ENCODE results near the gene TP53AIP1. TPM values are rescaled to one million over a fixed set of nuclear protein-coding genes. Genes with fewer than 3 reads are reported as not detected.

The TP53AIP1 gene
- polyA plus RNA-seq, 3 donors: 0.03 TPM; not detected in 2

GRCh38 chr11:128968916-128969315 lies 26.2 kb upstream of the TP53AIP1 start:
- no peak for TF ChIP-seq CTCF (IDR thresholded peaks at IDR 0.05)

GRCh38 chr11:128967578-128967977 lies 24.9 kb upstream of the TP53AIP1 start:
- Histone ChIP-seq H3K9me3 (replicated peaks in 1 of 2; ENCODE audit: control insufficient read depth in 1 of 2, insufficient read depth in 1 of 2, low read length in 2 of 2) (no peaks in the 10 kb centered on the region), H3K9ac (ENCODE audit: insufficient read depth, low read length, poor library complexity, severe bottlenecking) (no peak overlapping the region), H3K4me3 (replicated peaks in 1 of 3; ENCODE audit: low read depth in 2 of 3, low read length in 3 of 3) (no peak overlapping the region), H3K27ac (ENCODE audit: low read depth in 1 of 2, low read length in 2 of 2) (no peak overlapping the region), H4K20me1 (ENCODE audit: insufficient read depth, low read length) (no peaks in the 10 kb centered on the region), H3K4me1 (ENCODE audit: control insufficient read depth in 1 of 2, insufficient read depth in 2 of 2, low read length in 2 of 2) (no peaks in the 10 kb centered on the region), H2AFZ (ENCODE audit: insufficient read depth, low read depth, low read length, poor library complexity, severe bottlenecking) (no peak overlapping the region), H3K79me2 (ENCODE audit: insufficient read depth, low read length) (no peaks in the 10 kb centered on the region), H3K4me2 (replicated peaks; ENCODE audit: extremely low read depth, low read length, poor library complexity, severe bottlenecking) (no peak overlapping the region), H3K27me3 (ENCODE audit: control insufficient read depth in 2 of 2, insufficient read depth in 2 of 2, low read length in 2 of 2) (no peaks in the 10 kb centered on the region), H3K36me3 (replicated peaks in 1 of 2; ENCODE audit: control insufficient read depth in 1 of 2, insufficient read depth in 2 of 2, low read length in 2 of 2) (peaks cover 14 to 34% of the 10 kb centered on the region in 2 donors)
- DNase-seq: no peak
- no peaks in the 10 kb centered on the region for H3K27me3 Mint-ChIP-seq (ENCODE audit: low read depth in 3 of 3)
- intact Hi-C loops (cut with micrococcal nuclease): no loop called here
- no peak overlapping the region for H3K4me3 Mint-ChIP-seq
- H3K36me3 Mint-ChIP-seq: peaks cover 21 to 40% of the 10 kb centered on the region in 2 donors
- no peak overlapping the region for H3K27ac Mint-ChIP-seq
- TF ChIP-seq CTCF (IDR thresholded peaks at IDR 0.05): no peak
- no peaks in the 10 kb centered on the region for H3K9me3 Mint-ChIP-seq
- 100% methylated on average over 1 of the region's 6 CpGs for WGBS (ENCODE audit: insufficient coverage)
- H3K4me1 Mint-ChIP-seq: peaks cover 5% of the 10 kb centered on the region

More at GRCh38 chr11:128968916-128969315, 26.2 kb upstream of the TP53AIP1 start:
- H3K9me3 ChIP-seq (replicated peaks in 1 of 2; ENCODE audit: control insufficient read depth in 1 of 2, insufficient read depth in 1 of 2, low read length in 2 of 2): no peaks in the 10 kb centered on the region
- H3K4me1 ChIP-seq (ENCODE audit: control insufficient read depth in 1 of 2, insufficient read depth in 2 of 2, low read length in 2 of 2): no peaks in the 10 kb centered on the region
- peak overlapping the region in 1 of 7 donors; percentile 43 for H3K27ac Mint-ChIP-seq
- H3K36me3 Mint-ChIP-seq: peaks cover 33 to 51% of the 10 kb centered on the region in 2 donors
- 96% methylated on average over 9 of the region's 9 CpGs for WGBS (ENCODE audit: insufficient coverage)
- H3K4me1 Mint-ChIP-seq: peaks cover 5% of the 10 kb centered on the region
- H3K27ac ChIP-seq (ENCODE audit: low read depth in 1 of 2, low read length in 2 of 2): no peak overlapping the region
- intact Hi-C loops (cut with micrococcal nuclease): no loop called here
- no peak overlapping the region for H2AFZ ChIP-seq (ENCODE audit: insufficient read depth, low read depth, low read length, poor library complexity, severe bottlenecking)
- no peak overlapping the region for H3K9ac ChIP-seq (ENCODE audit: insufficient read depth, low read length, poor library complexity, severe bottlenecking)
- no peaks in the 10 kb centered on the region for H3K79me2 ChIP-seq (ENCODE audit: insufficient read depth, low read length)
- H3K27me3 Mint-ChIP-seq (ENCODE audit: low read depth in 3 of 3): no peaks in the 10 kb centered on the region
- H3K4me2 ChIP-seq (replicated peaks; ENCODE audit: extremely low read depth, low read length, poor library complexity, severe bottlenecking): no peak overlapping the region
- H3K4me3 Mint-ChIP-seq: no peak overlapping the region
- H3K9me3 Mint-ChIP-seq: no peaks in the 10 kb centered on the region
- H4K20me1 ChIP-seq (ENCODE audit: insufficient read depth, low read length): no peaks in the 10 kb centered on the region
- no peak overlapping the region for H3K4me3 ChIP-seq (replicated peaks in 1 of 3; ENCODE audit: low read depth in 2 of 3, low read length in 3 of 3)
- H3K27me3 ChIP-seq (ENCODE audit: control insufficient read depth in 2 of 2, insufficient read depth in 2 of 2, low read length in 2 of 2): no peaks in the 10 kb centered on the region
- peaks cover 21 to 48% of the 10 kb centered on the region in 2 donors for H3K36me3 ChIP-seq (replicated peaks in 1 of 2; ENCODE audit: control insufficient read depth in 1 of 2, insufficient read depth in 2 of 2, low read length in 2 of 2)
- no peak for DNase-seq

Data from CD14-positive monocyte (primary cell).